Activated T-helper 17 cell treated with anti-CD3 and anti-CD28 coated beads, Interleukin-2, amount 50 U/mL, for 72 hours (primary cell): ENCODE results near the gene OSBPL2. TPM values are rescaled to one million over a fixed set of nuclear protein-coding genes. Genes with fewer than 3 reads are reported as not detected.

ENCODE experiments used
- ATAC-seq: fragments of 150-1000 bp; cut with Tn5 transposase; replicated peaks from 2 replicates; pipeline ENCODE4 v1.10.0; 2021; ENCODE audit warnings: mild to moderate bottlenecking, moderate library complexity
- H3K27ac Mint-ChIP-seq: one replicate; pipeline ENCODE4 v1.8.0; 2022; ENCODE audit warnings: mixed read lengths
- H3K27me3 Mint-ChIP-seq: one replicate; pipeline ENCODE4 v1.8.0; 2022; ENCODE audit warnings: mixed read lengths
- H3K36me3 Mint-ChIP-seq: one replicate; pipeline ENCODE4 v1.8.0; 2022; ENCODE audit warnings: low read depth, mild to moderate bottlenecking, mixed read lengths
- H3K4me1 Mint-ChIP-seq: one replicate; pipeline ENCODE4 v1.8.0; 2022; ENCODE audit warnings: mixed read lengths
- H3K4me3 Mint-ChIP-seq: one replicate; pipeline ENCODE4 v1.8.0; 2022; ENCODE audit warnings: mild to moderate bottlenecking, mixed read lengths
- H3K9me3 Mint-ChIP-seq: one replicate; pipeline ENCODE4 v1.8.0; 2022; ENCODE audit warnings: mixed read lengths
- total RNA-seq, 2 donors: library from RNA; stranded (reverse); gene quantifications; one replicate each; pipeline ENCODE4 v1.2.3, GENCODE V29; 2022

The OSBPL2 gene
- total RNA-seq, 2 donors from 2014 or later, result 25.6 to 34.7 TPM

DNA sequence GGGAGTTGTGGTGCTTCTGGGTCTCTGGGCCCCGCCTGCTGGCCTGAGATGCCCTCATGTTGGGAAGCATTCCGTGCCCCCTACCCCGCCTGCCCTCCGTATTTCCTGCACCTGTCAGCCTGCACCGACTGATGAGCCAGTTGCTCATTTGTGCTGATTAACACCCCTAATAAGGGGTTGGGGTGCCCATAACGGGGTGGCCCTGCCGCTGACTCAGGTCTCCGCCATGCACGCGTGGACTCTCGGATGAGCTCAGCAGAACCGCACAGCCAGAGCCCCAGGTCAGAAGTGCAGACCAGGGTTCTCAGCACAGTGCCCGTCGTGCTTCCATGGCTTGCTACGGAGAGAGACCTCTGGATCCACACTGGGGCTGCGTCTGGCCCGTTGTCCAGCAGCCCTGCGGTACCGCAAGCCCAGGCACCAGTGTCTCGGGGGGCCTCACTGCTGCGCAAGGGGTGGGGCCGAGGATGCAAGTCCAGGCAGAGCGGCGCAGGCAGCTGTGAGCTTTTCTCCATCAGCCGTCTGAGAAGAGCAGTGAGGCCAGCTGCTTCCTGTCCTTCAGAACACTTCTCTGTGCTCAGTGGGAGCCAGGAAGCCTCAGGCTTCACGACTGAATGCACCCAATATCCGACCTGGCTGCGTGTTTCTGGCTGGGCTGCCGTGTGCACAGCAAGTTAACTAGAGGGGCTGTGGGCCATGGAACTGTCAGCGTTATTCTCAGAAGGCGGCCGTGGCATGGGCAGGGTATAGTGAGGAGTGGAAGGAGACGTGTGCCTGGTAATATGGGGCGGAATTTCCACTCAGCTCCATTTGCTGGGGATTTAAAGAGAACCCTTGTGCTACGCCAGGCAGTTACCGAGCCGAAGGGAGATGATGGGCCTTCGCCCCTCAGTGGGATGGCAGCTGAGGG, 36.9 kb upstream of the OSBPL2 start:
- H3K27me3 Mint-ChIP-seq, result no peaks in the 10 kb centered on the region
- no peaks in the 10 kb centered on the region for H3K9me3 Mint-ChIP-seq
- H3K4me3 Mint-ChIP-seq, result no peak overlapping the region
- peaks cover 68% of the 10 kb centered on the region for H3K36me3 Mint-ChIP-seq
- no peaks in the 10 kb centered on the region for H3K4me1 Mint-ChIP-seq
- H3K27ac Mint-ChIP-seq, result no peak overlapping the region
- no peak for ATAC-seq

GRCh38 chr20:62202083-62202395, 36.3 kb upstream of the OSBPL2 start:
- Mint-ChIP-seq H3K4me1 (no peaks in the 10 kb centered on the region), H3K27me3 (no peaks in the 10 kb centered on the region), H3K36me3 (peaks cover 65% of the 10 kb centered on the region), H3K27ac (no peak overlapping the region), H3K9me3 (no peaks in the 10 kb centered on the region), H3K4me3 (no peak overlapping the region)
- no peak for ATAC-seq

DNA sequence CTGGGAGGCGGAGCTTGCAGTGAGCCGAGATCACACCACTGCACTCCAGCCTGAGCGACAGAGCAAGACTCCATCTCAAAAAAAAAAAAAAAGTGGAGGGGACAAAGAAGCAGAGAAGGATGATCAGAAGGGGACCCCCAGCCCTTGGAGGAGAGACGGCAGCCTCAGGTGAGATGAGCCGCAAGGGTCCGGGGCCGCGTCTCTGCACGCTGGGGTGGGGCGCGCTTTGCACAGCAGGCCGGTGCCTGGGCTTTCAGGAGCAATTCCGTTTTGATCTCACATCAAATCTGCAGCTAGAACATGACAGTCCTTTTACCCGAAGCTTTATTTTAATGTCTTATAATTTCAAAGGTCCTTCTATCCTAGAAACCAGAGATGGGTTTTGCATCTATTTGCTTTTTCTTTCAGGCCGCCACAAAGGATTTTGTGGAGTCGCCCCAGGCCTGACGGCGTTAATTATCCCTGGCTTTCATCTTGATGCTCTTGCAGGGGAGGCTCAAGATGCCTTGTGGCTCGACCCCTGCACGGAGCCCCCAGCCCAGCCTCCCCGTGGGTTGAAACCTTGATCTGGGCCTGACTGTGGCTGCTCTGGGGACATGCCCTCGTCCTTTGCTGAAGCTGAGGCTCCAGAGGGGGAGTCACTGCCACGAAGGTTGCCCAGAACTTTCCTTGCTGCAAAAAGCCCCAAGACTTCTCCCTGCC, 35.5 kb upstream of the OSBPL2 start:
- H3K4me3 Mint-ChIP-seq, result no peak overlapping the region
- no peaks in the 10 kb centered on the region for H3K27me3 Mint-ChIP-seq
- H3K9me3 Mint-ChIP-seq, result no peaks in the 10 kb centered on the region
- no peak overlapping the region for H3K27ac Mint-ChIP-seq
- H3K4me1 Mint-ChIP-seq, result no peaks in the 10 kb centered on the region
- ATAC-seq, result no peak
- H3K36me3 Mint-ChIP-seq, result peaks cover 57% of the 10 kb centered on the region

DNA sequence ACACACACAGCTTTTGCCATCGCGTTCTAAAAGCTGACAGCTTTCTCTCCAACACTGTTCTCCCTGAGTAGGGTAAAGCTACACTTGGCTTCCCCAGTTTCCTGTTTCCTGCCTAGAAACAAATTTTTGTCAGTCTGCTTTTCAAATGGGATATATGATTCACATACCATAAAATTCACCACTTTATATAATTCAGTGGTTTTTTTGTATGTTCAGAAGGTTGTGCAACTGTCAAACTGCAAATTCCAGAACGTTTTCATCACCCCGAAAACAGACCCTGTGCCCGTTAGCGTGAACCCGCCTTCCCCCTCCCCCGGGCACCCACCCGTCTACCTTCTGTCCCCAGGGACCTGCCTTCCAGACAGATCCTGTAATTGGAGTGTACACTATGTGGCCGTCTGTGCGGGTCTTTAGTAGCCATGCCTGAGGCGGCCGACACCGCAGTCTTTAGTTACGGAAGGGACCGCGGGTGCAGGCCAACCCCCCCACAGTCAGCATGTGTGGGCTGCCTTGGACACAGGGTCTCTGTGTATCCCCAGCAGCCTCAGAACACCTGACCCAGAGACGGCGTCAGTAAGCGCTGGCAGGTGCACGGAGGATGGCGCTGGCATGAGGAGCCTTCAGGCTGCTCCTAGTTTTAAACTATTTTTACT, 34.8 kb upstream of the OSBPL2 start:
- no peak overlapping the region for H3K27ac Mint-ChIP-seq
- H3K27me3 Mint-ChIP-seq, result no peaks in the 10 kb centered on the region
- H3K4me3 Mint-ChIP-seq, result no peak overlapping the region
- no peaks in the 10 kb centered on the region for H3K4me1 Mint-ChIP-seq
- peaks cover 50% of the 10 kb centered on the region for H3K36me3 Mint-ChIP-seq
- H3K9me3 Mint-ChIP-seq, result no peaks in the 10 kb centered on the region
- ATAC-seq, result no peak

DNA sequence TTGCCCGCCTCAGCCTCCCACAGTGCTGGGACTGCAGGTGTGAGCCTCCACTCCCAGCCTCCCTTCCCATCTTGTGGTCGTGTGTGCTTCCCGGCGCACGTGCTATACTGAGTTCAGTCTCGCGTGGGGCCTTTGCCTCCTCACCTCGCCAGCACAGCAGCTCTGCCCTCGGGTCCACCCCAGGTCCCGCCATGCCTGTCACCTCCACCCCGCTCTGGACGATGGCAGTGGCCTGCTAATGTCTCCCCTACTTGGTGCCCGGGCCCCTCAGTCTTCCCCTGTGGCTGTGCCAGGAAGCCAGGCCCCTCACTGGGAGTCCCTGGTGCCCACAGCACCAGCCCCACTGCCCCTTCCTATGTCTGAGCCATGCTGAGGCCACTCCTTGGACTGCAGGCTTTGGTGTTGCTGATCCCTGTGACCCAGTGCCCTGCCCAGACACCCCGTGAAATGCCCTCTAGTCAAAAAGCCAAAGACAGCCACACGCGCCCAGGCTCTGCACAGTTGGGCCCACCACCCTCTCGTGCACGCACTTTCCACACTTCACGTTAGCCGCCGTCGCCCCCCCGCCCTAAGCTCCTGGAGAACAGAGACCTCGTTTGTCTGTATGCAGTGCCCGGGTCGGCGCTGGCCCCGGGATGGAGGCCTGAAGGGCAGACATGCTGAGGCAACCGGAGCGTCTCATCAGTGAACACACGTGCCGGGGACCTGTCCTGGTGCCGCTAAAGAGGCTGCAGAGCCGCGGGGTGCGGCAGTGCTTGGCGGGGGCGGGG, 32.5 kb upstream of the OSBPL2 start:
- no peaks in the 10 kb centered on the region for H3K27me3 Mint-ChIP-seq
- no peaks in the 10 kb centered on the region for H3K4me1 Mint-ChIP-seq
- H3K36me3 Mint-ChIP-seq, result peaks cover 27% of the 10 kb centered on the region
- H3K9me3 Mint-ChIP-seq, result no peaks in the 10 kb centered on the region
- ATAC-seq, result no peak
- H3K4me3 Mint-ChIP-seq, result no peak overlapping the region
- H3K27ac Mint-ChIP-seq, result no peak overlapping the region

DNA sequence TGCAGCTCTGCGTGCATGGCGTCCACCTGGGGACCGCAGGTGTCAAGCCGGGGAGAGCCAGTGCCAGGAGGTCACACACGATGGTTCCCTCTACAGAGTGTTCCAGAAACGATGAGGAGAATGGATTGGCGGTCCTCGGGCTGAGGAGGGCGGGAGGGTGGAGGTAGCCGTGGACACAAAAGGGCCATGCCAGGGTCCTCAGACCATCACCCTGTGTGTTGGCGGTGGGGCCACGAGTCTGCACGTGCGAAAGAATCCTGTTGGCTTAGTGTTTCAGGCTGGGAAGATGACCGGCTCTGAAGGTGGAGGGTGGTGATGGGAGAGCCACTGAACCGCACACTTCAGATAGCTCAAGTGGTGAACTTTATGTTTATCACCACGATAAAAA, 31.9 kb upstream of the OSBPL2 start:
- no peak overlapping the region for H3K4me3 Mint-ChIP-seq
- H3K4me1 Mint-ChIP-seq, result no peaks in the 10 kb centered on the region
- peaks cover 25% of the 10 kb centered on the region for H3K36me3 Mint-ChIP-seq
- H3K27me3 Mint-ChIP-seq, result no peaks in the 10 kb centered on the region
- H3K9me3 Mint-ChIP-seq, result no peaks in the 10 kb centered on the region
- H3K27ac Mint-ChIP-seq, result no peak overlapping the region
- no peak for ATAC-seq

DNA sequence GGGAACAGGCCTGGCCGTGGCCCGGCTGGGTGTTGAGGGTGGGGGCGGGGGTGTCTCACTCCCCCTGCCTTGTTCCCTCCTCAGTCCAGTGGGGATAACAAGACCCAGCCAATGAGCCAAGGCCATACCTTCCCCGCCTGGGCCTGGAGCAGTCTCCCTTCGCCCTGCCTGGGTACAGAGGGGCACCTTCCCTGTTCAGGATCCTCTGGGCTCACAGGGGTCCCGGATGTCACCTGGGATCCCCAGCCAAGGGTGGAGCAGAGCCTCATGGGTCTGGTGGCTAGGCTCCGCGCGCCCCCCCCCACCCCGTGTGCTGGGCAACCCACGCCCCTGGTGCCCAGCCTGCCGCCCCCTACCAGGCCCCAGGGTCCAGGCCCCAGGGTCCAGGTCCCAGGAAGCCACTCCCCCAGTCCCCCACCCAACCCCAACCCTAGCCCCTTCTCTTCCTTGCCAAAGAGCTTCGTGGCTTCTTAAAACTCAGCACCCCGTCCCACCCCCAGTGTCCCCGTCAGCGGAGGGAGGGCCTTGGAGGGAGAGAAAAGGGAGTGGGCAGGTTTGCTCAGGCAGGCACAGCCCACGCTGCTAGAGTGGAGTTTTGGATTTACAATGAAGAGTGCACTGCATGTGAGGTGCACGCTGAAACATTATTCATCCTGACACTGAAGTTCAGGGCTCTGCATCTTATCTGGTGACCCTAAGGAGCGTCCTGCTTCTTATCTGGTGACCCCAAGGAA, 30.1 kb upstream of the OSBPL2 start:
- no peak overlapping the region for H3K27ac Mint-ChIP-seq

DNA sequence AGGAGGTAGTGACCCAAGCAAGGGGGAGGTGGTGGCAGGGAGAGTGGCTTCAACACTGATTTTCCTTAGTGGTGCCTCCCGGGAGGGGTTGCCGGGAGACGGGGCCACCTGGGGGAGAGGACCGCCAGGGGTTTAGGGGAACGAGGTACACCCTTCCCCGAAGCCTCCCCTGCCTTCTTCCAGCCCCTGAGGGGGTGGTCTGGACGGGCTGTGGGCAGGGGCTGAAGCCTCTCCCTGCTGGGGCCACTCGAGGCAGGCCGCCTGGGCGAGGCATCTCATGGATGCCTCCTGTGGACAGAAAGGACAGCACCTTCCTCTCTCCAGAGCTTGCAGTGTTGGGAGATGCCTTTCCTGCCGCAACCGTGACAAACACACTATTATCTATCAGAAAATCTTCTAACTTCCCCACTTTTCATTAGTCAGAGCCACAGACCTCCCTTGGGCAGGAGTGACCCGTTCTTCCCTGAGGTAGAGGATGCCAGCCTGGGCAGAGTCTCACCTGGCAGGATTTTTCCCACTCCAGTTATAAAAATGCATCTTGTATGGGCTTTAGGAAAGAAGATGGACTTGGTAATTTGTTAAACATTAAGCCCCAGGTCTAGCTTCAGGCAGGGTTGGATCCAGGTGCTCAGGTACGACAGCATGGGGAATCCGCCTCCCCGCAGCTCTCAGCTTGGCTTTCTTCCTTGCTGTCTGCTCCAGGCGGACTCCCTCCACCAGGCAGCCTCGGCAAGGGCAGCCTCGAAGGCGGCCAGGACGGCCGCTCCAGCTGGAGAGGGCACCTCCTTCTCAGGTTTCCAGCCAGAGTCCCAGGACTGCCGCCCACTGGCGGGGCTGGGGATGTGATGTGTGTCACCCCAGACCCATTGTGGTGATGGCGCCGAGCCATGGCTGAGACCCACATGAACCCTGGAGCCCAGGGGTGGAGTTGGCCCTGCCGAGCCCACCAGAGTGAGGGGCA, 29.2 kb upstream of the OSBPL2 start:
- no peak overlapping the region for H3K27ac Mint-ChIP-seq

More for the DNA sequence above, 30.1 kb upstream of the OSBPL2 start:
- no peaks in the 10 kb centered on the region for H3K9me3 Mint-ChIP-seq
- no peaks in the 10 kb centered on the region for H3K27me3 Mint-ChIP-seq
- no peaks in the 10 kb centered on the region for H3K4me1 Mint-ChIP-seq
- peaks cover 6% of the 10 kb centered on the region for H3K36me3 Mint-ChIP-seq
- no peak overlapping the region for H3K4me3 Mint-ChIP-seq
- ATAC-seq, result no peak

DNA sequence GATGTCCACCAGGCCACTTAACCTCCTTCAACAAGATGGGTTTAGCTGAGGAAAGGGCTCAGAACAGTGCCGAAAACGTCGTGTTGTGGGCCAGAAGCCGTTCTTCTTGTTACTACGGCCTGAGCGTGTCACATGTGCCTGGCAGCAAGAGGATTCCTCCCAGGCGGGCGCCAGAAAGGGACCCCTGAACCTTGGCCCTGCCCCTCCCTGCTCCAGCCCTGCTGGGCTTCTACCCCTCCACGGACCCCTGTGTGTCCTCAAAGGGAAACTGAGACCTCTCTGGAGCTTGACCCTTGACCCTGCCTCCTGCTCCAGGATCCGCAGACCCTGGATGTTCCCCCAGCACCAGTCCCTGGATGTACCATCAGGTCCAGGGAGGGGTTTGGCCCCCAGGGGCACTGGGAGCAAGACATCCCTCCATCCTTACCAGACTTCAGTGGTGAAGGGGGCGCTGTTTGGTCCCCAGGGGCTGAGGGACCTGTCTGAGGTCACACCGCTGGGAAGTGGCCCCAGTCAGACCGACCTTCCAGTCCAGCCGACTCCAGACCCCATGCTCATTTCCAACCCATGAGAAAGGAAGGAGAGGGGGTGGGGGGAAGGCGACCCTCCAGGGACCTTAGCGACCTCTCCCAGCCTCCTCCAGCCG, 28.3 kb upstream of the OSBPL2 start:
- Mint-ChIP-seq H3K27me3 (no peaks in the 10 kb centered on the region), H3K9me3 (no peaks in the 10 kb centered on the region), H3K4me1 (no peaks in the 10 kb centered on the region), H3K4me3 (no peak overlapping the region), H3K36me3 (no peaks in the 10 kb centered on the region), H3K27ac (no peak overlapping the region)
- no peak for ATAC-seq

More for the DNA sequence above, 29.2 kb upstream of the OSBPL2 start:
- no peak for ATAC-seq
- Mint-ChIP-seq H3K4me1 (no peaks in the 10 kb centered on the region), H3K9me3 (no peaks in the 10 kb centered on the region), H3K27me3 (no peaks in the 10 kb centered on the region), H3K36me3 (no peaks in the 10 kb centered on the region), H3K4me3 (no peak overlapping the region)

DNA sequence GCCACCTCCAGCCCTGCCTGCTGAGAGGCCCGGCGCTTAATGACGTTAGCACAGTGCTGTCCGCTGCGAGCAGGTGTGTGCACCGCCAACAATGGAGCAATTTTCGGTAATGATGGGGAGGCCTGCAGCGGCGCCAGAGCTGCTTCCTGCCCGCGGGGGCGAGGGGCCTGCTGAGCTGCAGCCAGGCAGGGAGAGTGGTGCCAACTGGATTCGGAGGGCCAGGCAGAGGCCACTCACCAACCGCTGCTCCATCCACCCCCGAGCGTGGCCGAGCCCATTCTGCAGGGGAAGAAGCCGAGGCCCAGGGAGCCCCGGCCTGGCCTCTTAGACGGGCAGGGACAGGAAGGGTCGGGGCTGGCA, 27.8 kb upstream of the OSBPL2 start:
- Mint-ChIP-seq H3K27ac (no peak overlapping the region), H3K9me3 (no peaks in the 10 kb centered on the region), H3K4me1 (no peaks in the 10 kb centered on the region), H3K27me3 (no peaks in the 10 kb centered on the region), H3K36me3 (no peaks in the 10 kb centered on the region), H3K4me3 (no peak overlapping the region)
- ATAC-seq, result no peak

GRCh38 chr20:62211216-62211615, 27.1 kb upstream of the OSBPL2 start:
- H3K4me1 Mint-ChIP-seq, result no peaks in the 10 kb centered on the region
- no peak for ATAC-seq

GRCh38 chr20:62211769-62212288, 26.5 kb upstream of the OSBPL2 start:
- H3K4me3 Mint-ChIP-seq, result no peak overlapping the region
- no peaks in the 10 kb centered on the region for H3K4me1 Mint-ChIP-seq
- H3K27ac Mint-ChIP-seq, result no peak overlapping the region
- H3K27me3 Mint-ChIP-seq, result no peaks in the 10 kb centered on the region
- ATAC-seq, result no peak
- no peaks in the 10 kb centered on the region for H3K36me3 Mint-ChIP-seq
- no peaks in the 10 kb centered on the region for H3K9me3 Mint-ChIP-seq

More at GRCh38 chr20:62211216-62211615, 27.1 kb upstream of the OSBPL2 start:
- Mint-ChIP-seq H3K9me3 (no peaks in the 10 kb centered on the region), H3K36me3 (no peaks in the 10 kb centered on the region), H3K4me3 (no peak overlapping the region), H3K27me3 (no peaks in the 10 kb centered on the region), H3K27ac (no peak overlapping the region)
